ENCODE data around the gene IGFL4.

The IGFL4 gene

DNA sequence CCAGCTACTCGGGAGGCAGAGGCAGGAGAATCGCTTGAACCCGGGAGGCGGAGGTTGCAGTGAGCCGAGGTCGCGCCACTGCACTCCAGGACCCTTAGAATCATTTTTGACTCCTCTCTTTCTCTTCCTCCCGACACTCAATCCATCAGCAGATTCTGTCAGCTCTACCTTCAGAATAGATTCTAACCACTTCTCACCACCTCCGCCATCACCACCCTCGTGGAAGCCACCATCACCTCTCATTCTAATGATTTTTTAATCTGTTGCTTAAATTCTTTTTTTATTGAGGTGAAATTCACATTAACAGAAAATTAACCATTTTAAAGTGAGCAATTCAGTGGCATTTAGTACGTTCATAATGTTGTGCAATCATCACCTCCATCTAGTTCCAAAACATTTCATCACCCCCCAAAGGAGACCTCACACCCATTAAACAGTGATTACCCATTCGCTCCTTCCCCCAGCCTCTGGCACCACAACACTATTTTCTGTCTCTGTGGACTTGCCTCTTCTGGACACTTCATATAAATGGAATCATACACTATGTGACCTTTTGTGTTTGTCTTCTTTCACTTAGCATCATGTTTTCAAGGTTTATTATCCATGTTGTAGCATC lies 50.6 kb downstream of the IGFL4 start:
- DNase-seq, result no peak

Data from fibroblast of skin of back (primary cell).